Activated CD4-positive, alpha-beta T cell treated with anti-CD3 and anti-CD28 coated beads for 36 hours (primary cell): ENCODE results near the gene KRTAP10-2. TPM values are rescaled to one million over a fixed set of nuclear protein-coding genes. Genes with fewer than 3 reads are reported as not detected.
"Not testable (repeated sequence)": the region's sequence is repeated elsewhere in the genome, so short reads cannot be mapped to it uniquely, and the experiment has no call there.

Source experiments
- ATAC-seq: fragments of 200-7000 bp; cut with Tn5 transposase; one replicate; pipeline ENCODE4 v1.10.0; 2021; ENCODE audit warnings: mild to moderate bottlenecking, moderate library complexity
- CTCF ChIA-PET: fragments of 350-600 bp; sonication (Branson Sonifier 250); formaldehyde crosslinking; loops from one replicate; lab custom pipeline; 2021; ENCODE audit warnings: antibody characterized with exemption; lab: Charles Lee
- POLR2A ChIA-PET: fragments of 350-600 bp; sonication (Branson Sonifier 250); formaldehyde crosslinking; loops from one replicate; lab custom pipeline; 2021; ENCODE audit warnings: antibody characterized with exemption, inconsistent platforms; lab: Charles Lee
- DNase-seq: peaks from one replicate; pipeline ENCODE4 v3.0.0-alpha.2; 2020
- H3K27ac Mint-ChIP-seq: one replicate; pipeline ENCODE4 v1.8.0; 2021; ENCODE audit warnings: mixed read lengths
- H3K27me3 Mint-ChIP-seq: one replicate; pipeline ENCODE4 v1.8.0; 2021; ENCODE audit warnings: mixed read lengths
- H3K36me3 Mint-ChIP-seq: one replicate; pipeline ENCODE4 v1.8.0; 2021; ENCODE audit warnings: low read depth, mixed read lengths
- H3K4me1 Mint-ChIP-seq: one replicate; pipeline ENCODE4 v1.8.0; 2021; ENCODE audit warnings: mixed read lengths
- H3K4me3 Mint-ChIP-seq: one replicate; pipeline ENCODE4 v1.8.0; 2021; ENCODE audit warnings: mild to moderate bottlenecking, moderate library complexity, mixed read lengths
- H3K9me3 Mint-ChIP-seq: one replicate; pipeline ENCODE4 v1.8.0; 2021; ENCODE audit warnings: low read depth, mixed read lengths
- intact Hi-C, 2 experiments: fragments of 100-400 bp; cut with DNase I in 1 of 2; cut with micrococcal nuclease in 1 of 2; formaldehyde crosslinking; loops; one replicate each; pipeline versions ENCODE4 v1.14.2 to v1.15.1; 2022 to 2024; cut with DNase I, micrococcal nuclease
- total RNA-seq, 2 experiments: library from RNA; stranded (reverse); gene quantifications; one replicate each; pipeline ENCODE4 v1.2.3, GENCODE V29; 2021

The KRTAP10-2 gene
- total RNA-seq, 2 experiments from 2014 or later, result not detected

DNA sequence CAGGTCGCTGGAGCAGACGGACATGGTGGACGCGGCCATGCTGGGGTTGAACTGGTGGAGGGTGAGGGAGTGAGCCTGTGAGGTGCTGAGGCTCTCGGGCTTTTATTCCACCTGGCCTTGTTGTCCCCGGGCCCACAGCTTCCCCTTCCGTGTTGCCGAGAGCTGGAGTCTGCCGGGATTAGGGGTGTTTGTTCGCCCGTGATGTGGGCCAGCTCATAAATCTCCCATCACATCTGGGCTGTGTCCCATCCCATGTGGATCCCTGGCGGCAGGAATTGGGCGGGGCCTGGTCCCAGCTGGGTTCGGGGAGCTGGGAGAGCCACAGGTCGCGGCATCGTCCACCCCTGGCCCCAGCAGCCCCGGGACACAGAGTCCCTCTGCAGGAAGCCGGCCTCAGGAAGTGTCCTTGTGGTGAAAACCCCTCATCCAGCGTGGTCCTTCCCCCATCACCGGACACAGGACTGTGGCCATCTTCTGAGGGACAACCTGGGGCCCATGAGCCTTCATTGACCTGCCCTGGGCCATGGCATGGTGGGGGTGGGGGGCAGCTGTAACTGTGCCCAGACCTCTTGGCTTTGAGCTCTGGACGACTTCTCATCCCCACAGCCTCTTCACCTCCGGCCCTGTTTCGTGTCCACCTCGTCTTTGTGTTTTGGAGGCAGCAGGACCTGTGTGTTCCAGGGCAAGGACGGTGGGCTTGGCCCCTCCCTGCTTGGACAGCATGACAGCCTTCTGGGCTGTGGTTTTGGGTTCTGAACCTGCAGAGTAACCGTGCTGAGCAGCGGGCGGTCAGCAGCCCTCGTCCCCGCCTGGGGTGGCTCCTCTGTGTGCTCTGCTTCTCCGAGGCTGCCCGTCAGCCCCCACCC, 41.4 kb upstream of the KRTAP10-2 start, which contains the start of gene KRTAP10-6:
TSS of gene KRTAP10-6 (minus strand) at position 60 of the 866 bp plus-strand sequence. CDS start at position 39, 21 bp downstream.
- DNase-seq (no peak), ATAC-seq (no peak)
- no peaks in the 10 kb centered on the region for H3K9me3 Mint-ChIP-seq
- no peaks in the 10 kb centered on the region for H3K36me3 Mint-ChIP-seq
- no peak within 1 kb of the TSS for H3K27ac Mint-ChIP-seq
- intact Hi-C loops, result no loop called here
- no peak within 1 kb of the TSS for H3K4me3 Mint-ChIP-seq
- H3K27me3 Mint-ChIP-seq, result peaks cover 2% of the 10 kb centered on the region
- H3K4me1 Mint-ChIP-seq, result no peaks in the 10 kb centered on the region
- ChIA-PET CTCF (no interaction called here), POLR2A (no interaction called here)

DNA sequence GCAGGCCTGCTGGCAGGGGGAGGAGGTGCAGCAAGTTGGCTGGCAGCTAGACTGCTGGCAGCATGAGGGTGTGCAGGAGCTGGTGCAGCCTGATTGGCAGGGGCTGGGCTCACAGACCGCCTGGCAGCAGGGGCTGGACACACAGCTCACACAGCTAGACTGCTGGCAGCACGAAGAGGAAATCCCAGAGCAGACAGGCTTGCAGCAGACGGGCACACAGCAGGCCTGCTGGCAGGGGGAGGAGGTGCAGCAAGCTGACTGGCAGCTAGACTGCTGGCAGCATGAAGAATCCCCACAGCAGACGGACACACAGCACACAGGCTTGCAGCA, 40.5 kb upstream of the KRTAP10-2 start:
- H3K4me1 Mint-ChIP-seq, POLR2A ChIA-PET, ATAC-seq, H3K27me3 Mint-ChIP-seq, H3K4me3 Mint-ChIP-seq, CTCF ChIA-PET, DNase-seq, H3K27ac Mint-ChIP-seq, H3K9me3 Mint-ChIP-seq, H3K36me3 Mint-ChIP-seq, intact Hi-C loops: not testable (repeated sequence)

GRCh38 chr21:44590897-44591800, 39.8 kb upstream of the KRTAP10-2 start:
- H3K36me3 Mint-ChIP-seq, intact Hi-C loops, H3K4me3 Mint-ChIP-seq, H3K27me3 Mint-ChIP-seq, CTCF ChIA-PET, H3K27ac Mint-ChIP-seq, H3K4me1 Mint-ChIP-seq, DNase-seq, H3K9me3 Mint-ChIP-seq, POLR2A ChIA-PET, ATAC-seq: not testable (repeated sequence)

GRCh38 chr21:44590311-44590721, 39.0 kb upstream of the KRTAP10-2 start:
- no peaks in the 10 kb centered on the region for H3K36me3 Mint-ChIP-seq
- no peaks in the 10 kb centered on the region for H3K4me1 Mint-ChIP-seq
- H3K4me3 Mint-ChIP-seq, result no peak overlapping the region
- POLR2A ChIA-PET, result no interaction called here
- CTCF ChIA-PET, result no interaction called here
- DNase-seq, result no peak
- no peak overlapping the region for H3K27ac Mint-ChIP-seq
- no peaks in the 10 kb centered on the region for H3K9me3 Mint-ChIP-seq
- H3K27me3 Mint-ChIP-seq, result peaks cover 12% of the 10 kb centered on the region
- no peak for ATAC-seq
- intact Hi-C loops, result no loop called here

GRCh38 chr21:44589586-44590305, 38.4 kb upstream of the KRTAP10-2 start:
- Mint-ChIP-seq H3K4me3 (no peak overlapping the region), H3K27ac (no peak overlapping the region), H3K36me3 (no peaks in the 10 kb centered on the region), H3K27me3 (peaks cover 14% of the 10 kb centered on the region), H3K4me1 (no peaks in the 10 kb centered on the region), H3K9me3 (no peaks in the 10 kb centered on the region)
- CTCF ChIA-PET, result no interaction called here
- no peak for DNase-seq
- intact Hi-C loops, result no loop called here
- POLR2A ChIA-PET, result no interaction called here
- ATAC-seq, result no peak

DNA sequence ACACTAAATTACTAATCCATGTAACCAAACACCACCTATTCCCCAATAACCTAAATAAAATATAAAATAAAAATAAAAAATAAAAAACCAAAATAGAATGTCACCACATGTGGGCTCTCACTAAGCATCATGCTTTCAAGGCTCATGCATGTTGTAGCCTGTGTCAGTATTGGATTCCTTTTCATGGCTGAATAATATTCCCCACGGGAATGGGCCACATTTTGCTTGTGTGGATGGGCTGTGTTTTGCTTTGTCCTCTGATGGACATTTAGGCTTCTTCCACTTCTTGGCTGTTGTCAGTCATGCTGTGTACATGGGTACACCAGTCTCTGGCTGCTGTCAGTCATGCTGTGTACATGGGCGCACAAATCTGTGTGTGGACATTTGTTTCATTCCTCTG, 37.8 kb upstream of the KRTAP10-2 start:
- Mint-ChIP-seq H3K4me3 (no peak overlapping the region), H3K4me1 (peaks cover 1% of the 10 kb centered on the region), H3K36me3 (no peaks in the 10 kb centered on the region), H3K27ac (no peak overlapping the region), H3K9me3 (no peaks in the 10 kb centered on the region), H3K27me3 (peaks cover 14% of the 10 kb centered on the region)
- CTCF ChIA-PET, result no interaction called here
- POLR2A ChIA-PET, result no interaction called here
- ATAC-seq (no peak), DNase-seq (no peak)
- intact Hi-C loops, result no loop called here

GRCh38 chr21:44585892-44586291, 34.6 kb upstream of the KRTAP10-2 start:
- peaks cover 17% of the 10 kb centered on the region for H3K27me3 Mint-ChIP-seq

DNA sequence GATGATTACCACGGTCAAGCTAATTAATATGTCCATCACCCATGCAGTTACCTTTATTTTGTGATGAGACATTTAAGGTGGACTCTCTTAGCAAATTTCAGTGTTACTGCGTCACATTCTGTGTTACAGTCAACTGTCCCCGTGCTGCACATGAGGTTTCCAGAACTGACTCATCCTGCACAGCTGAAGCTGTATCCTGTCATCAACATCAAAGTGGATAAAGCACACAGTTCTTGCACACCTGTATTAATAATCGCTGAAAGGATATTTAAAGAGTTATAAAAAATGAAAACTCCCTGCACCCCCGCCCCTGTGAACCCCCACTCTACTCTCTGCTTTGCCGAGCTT, 32.5 kb upstream of the KRTAP10-2 start:
- H3K27ac Mint-ChIP-seq, result no peak overlapping the region
- ChIA-PET POLR2A (no interaction called here), CTCF (interaction anchor here (0.8 kb wide), 1 partner anchor 218 kb away, joined by 3 read pairs; the partner anchor contains the start of gene UBE2G2)
- H3K36me3 Mint-ChIP-seq, result peaks cover 2% of the 10 kb centered on the region
- intact Hi-C loops, result no loop called here
- ATAC-seq (peak; percentile 96), DNase-seq (peak; percentile 62)
- peaks cover 6% of the 10 kb centered on the region for H3K9me3 Mint-ChIP-seq
- H3K4me1 Mint-ChIP-seq, result peaks cover 10% of the 10 kb centered on the region
- H3K4me3 Mint-ChIP-seq, result no peak overlapping the region
- H3K27me3 Mint-ChIP-seq, result peaks cover 15% of the 10 kb centered on the region

More at GRCh38 chr21:44585892-44586291, 34.6 kb upstream of the KRTAP10-2 start:
- peaks cover 2% of the 10 kb centered on the region for H3K36me3 Mint-ChIP-seq
- intact Hi-C loops, result no loop called here
- no peak for ATAC-seq
- no peak for DNase-seq
- H3K9me3 Mint-ChIP-seq, result peaks cover 6% of the 10 kb centered on the region
- ChIA-PET CTCF (interaction anchor here (0.7 kb wide), 1 partner anchor 175 kb away, joined by 3 read pairs; no protein-coding TSS in a partner anchor), POLR2A (no interaction called here)
- H3K4me1 Mint-ChIP-seq, result peaks cover 10% of the 10 kb centered on the region
- no peak overlapping the region for H3K27ac Mint-ChIP-seq
- no peak overlapping the region for H3K4me3 Mint-ChIP-seq

DNA sequence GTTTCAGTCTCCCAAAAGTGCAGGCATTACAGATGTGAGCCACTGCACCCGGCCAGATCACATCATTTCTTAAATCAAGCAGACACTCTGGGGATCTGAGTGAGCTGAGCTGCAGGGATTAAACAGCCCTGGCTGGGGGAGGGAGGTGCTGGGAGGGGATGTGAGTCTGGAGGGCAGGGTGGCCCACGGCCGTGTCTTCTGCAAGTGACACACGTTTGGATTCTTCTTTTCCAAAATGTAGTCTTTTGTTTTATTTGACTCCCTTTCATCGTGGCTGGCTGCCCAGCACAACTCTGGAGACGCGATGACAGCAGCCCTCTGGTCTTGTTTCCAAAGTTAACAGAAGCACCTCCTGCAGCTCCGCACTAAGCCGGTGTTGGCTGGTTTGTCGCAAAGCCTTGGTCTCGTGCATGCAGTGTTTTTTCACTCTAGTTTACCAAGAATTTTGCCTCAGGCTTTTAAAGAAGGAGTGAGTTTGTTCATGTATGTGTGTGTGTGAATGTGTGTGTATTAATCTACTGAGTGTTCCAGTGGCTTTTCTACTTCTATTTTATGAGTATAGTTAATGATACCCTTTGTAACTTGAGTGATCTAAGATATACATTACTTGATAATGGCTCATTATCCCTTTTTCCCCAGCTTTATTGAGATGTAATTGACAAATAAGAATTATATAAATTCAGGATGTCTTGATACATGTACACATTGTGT, 31.9 kb upstream of the KRTAP10-2 start:
- H3K27me3 Mint-ChIP-seq, result peaks cover 15% of the 10 kb centered on the region
- intact Hi-C loops, result no loop called here
- H3K9me3 Mint-ChIP-seq, result peaks cover 6% of the 10 kb centered on the region
- ChIA-PET POLR2A (no interaction called here), CTCF (interaction anchor here (0.6 to 0.8 kb wide), 2 partner anchors 52 to 219 kb away, joined by 3 read pairs; partner anchors contain the start of gene UBE2G2)
- H3K4me3 Mint-ChIP-seq, result no peak overlapping the region
- peaks cover 10% of the 10 kb centered on the region for H3K4me1 Mint-ChIP-seq
- ATAC-seq (no peak), DNase-seq (no peak)
- H3K36me3 Mint-ChIP-seq, result peaks cover 2% of the 10 kb centered on the region
- H3K27ac Mint-ChIP-seq, result no peak overlapping the region

DNA sequence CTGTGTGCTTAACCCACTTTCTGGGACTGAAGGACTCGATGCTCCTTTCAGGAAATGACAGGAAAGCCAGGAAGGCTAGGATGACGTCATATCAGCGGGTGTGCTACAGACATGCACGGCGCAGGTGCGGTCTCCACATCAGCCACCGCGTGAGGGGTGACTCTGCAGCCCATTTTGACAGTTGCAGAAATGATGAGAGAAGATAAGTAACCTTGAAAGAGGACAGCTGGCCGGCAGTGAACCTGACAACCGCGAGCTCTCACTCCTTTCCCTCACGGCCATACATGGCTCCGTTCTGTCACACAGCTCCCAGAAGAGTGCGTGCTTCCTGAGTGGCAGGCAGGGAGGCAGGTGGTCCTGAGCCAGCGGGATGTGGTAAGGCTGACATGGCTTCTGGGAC, 30.8 kb upstream of the KRTAP10-2 start:
- DNase-seq (no peak), ATAC-seq (no peak)
- ChIA-PET POLR2A (no interaction called here), CTCF (interaction anchor here (0.6 kb wide), 1 partner anchor 183 kb away, joined by 3 read pairs; no protein-coding TSS in a partner anchor)
- H3K4me3 Mint-ChIP-seq, result no peak overlapping the region
- peaks cover 15% of the 10 kb centered on the region for H3K27me3 Mint-ChIP-seq
- intact Hi-C loops, result no loop called here
- peaks cover 4% of the 10 kb centered on the region for H3K36me3 Mint-ChIP-seq
- H3K9me3 Mint-ChIP-seq, result peaks cover 14% of the 10 kb centered on the region
- H3K27ac Mint-ChIP-seq, result no peak overlapping the region
- H3K4me1 Mint-ChIP-seq, result peaks cover 10% of the 10 kb centered on the region
